ENCODE measurements around the gene GNA14.

The GNA14 gene

DNA sequence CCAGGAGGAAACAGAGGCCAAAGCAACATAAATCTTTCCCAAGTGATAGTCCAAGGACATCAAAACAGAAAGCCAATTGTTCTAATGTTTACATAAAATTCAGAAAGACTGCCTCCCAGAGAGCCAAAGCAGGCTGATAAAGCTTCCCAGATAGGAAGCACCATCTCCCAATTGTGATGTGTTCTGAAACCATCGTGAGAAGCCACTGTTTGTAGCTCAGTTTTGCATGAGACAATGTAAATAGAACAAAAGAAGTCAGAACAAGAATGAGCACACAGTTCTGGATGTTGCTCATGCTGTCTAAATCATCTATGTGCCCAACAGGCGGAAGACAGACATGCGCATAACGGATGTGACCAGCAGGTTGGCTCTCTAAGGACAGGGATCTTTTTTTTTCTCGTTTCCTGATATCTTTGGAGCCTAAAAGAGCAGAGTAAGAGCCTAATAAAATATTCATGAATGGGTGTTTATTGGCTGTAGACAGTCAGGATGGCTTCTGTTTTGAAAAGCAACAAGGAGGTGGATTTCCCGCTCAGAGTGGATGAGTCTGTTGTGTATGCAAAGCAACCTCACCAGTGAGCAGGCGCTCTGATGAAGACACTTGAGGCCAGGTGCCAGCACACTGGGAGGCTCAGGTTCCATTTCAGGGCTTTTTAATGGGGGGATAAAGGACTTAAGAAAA is 113.6 kb downstream of the GNA14 start:
- no peak for TF ChIP-seq CTCF (IDR thresholded peaks at IDR 0.05; ENCODE audit: insufficient read depth, missing control alignments)
- FAIRE-seq (no peak), DNase-seq (ENCODE audit: insufficient read length, low spot score) (no peak)

DNA sequence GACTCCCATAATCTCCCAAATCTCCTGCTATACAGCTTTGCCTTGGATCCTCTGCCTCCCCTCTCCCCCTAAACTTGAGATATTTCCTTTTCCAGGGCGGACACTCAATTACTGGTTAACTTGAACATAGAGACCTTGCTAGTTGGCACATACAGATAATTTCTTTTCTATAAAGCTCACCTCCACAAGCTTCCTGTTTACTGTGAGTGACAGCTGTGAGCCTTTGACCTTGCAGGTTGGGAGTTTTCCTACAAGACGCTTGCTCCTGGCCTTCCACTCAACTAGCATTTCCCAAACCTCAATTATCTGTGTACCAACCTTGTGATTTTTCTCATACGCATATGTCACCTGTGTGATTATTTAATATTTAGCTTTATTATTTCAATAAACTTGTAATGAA is 114.5 kb downstream of the GNA14 start:
- DNase-seq (ENCODE audit: insufficient read length, low spot score) (no peak), FAIRE-seq (no peak)
- TF ChIP-seq CTCF (IDR thresholded peaks at IDR 0.05; ENCODE audit: insufficient read depth, missing control alignments), result no peak

- FAIRE-seq, result no peak
- DNase-seq (ENCODE audit: insufficient read length, low spot score), result no peak
- TF ChIP-seq CTCF (IDR thresholded peaks at IDR 0.05; ENCODE audit: insufficient read depth, missing control alignments), result no peak
Observed at GRCh38 chr9:77532607-77533006, 115.5 kb downstream of the GNA14 start.

GRCh38 chr9:77531400-77531799 is 116.7 kb downstream of the GNA14 start:
- DNase-seq (ENCODE audit: insufficient read length, low spot score) (no peak), FAIRE-seq (no peak)
- TF ChIP-seq CTCF (IDR thresholded peaks at IDR 0.05; ENCODE audit: insufficient read depth, missing control alignments), result no peak

- no peak for TF ChIP-seq CTCF (IDR thresholded peaks at IDR 0.05; ENCODE audit: insufficient read depth, missing control alignments)
- DNase-seq (ENCODE audit: insufficient read length, low spot score) (no peak), FAIRE-seq (no peak)
Observed at GRCh38 chr9:77523891-77524290, 124.2 kb downstream of the GNA14 start.

DNA sequence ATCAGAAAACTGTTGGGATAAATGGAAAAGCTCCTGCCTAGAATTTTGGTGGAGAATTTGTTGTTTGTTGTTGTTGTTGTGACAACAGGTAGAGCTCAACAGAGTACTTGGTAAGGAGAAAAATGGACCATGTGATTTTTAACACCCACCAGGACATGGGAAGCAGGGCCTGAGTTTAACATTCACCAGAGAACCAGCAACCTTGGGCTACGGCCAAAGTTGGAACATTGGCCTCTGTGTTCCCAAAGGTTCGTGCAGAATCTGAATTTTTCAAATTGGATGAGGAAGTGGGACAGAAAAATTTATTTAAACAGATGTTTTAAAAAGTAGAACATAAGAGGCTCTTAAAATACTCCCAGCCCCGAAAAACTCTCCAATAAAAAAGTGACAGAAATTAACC is 127.0 kb downstream of the GNA14 start:
- TF ChIP-seq CTCF (IDR thresholded peaks at IDR 0.05; ENCODE audit: insufficient read depth, missing control alignments), result no peak
- no peak for FAIRE-seq
- DNase-seq (ENCODE audit: insufficient read length, low spot score), result no peak

- DNase-seq (ENCODE audit: insufficient read length, low spot score), result no peak
- FAIRE-seq, result no peak
- no peak for TF ChIP-seq CTCF (IDR thresholded peaks at IDR 0.05; ENCODE audit: insufficient read depth, missing control alignments)
Observed at GRCh38 chr9:77518688-77519087, 129.4 kb downstream of the GNA14 start.

Measured in D721Med (cell line).